ENCODE measurements around the gene ADO.

GRCh38 chr10:62803724-62804355 is 680 bp upstream of the ADO start:
- TF ChIP-seq CTCF (IDR thresholded peaks at IDR 0.05) (no peak), POLR2A (IDR thresholded peaks at IDR 0.05) (no peak)
